Transverse colon (tissue), 4 donors: Measurements from ENCODE around the gene SYNE1.
"Not testable (repeated sequence)": the region's sequence is repeated elsewhere in the genome, so short reads cannot be mapped to it uniquely, and the experiment has no call there.

Experiments
- CTCF ChIP-seq, 5 experiments: fragments of 200-600 bp in 3 of 5; fragments of 450-650 bp in 2 of 5; sonication (generic) in 3 of 5; IDR thresholded peaks; 1 replicate in 2 of 5; 2 replicates in 3 of 5; pipeline ENCODE4 v1.5.1; 2016 to 2017; ENCODE audit warnings: antibody characterized with exemption in 5 of 5, inconsistent platforms in 3 of 5, mild to moderate bottlenecking in 2 of 5, moderate library complexity in 1 of 5
- EP300 ChIP-seq: sonication (generic); formaldehyde crosslinking; IDR thresholded peaks from one replicate; pipeline ENCODE4 v1.6.1; 2017; ENCODE audit warnings: antibody characterized with exemption, low read depth
- POLR2A ChIP-seq: fragments of 450-650 bp; IDR thresholded peaks from one replicate; pipeline ENCODE4 v1.6.1; 2016; ENCODE audit warnings: antibody characterized with exemption, mild to moderate bottlenecking, moderate library complexity
- POLR2AphosphoS5 ChIP-seq, 3 donors: sonication (generic); formaldehyde crosslinking; IDR thresholded peaks; one replicate each; pipeline ENCODE4 v1.6.1; 2016; ENCODE audit warnings: antibody characterized with exemption in 3 of 3

- not testable (repeated sequence) for TF ChIP-seq CTCF (IDR thresholded peaks at IDR 0.05); POLR2AphosphoS5 (IDR thresholded peaks at IDR 0.05); POLR2A; EP300
Observed at GRCh38 chr6:152491501-152491900, 145.7 kb downstream of the SYNE1 start.
